Psoas muscle (tissue), 8 donors: ENCODE data around the gene ORC3. TPM values are rescaled to one million over a fixed set of nuclear protein-coding genes. Genes with fewer than 3 reads are reported as not detected.

Experiments
- ATAC-seq, 4 donors: fragments of 200-7000 bp; cut with Tn5 transposase; one replicate each; pipeline ENCODE4 v1.9.1; 2020; ENCODE audit warnings: moderate library complexity in 3 of 4, mild to moderate bottlenecking in 2 of 4
- DNase-seq, 2 donors: peaks; one replicate each; pipeline ENCODE4 v3.0.0-alpha.2; 2020
- H3K27ac ChIP-seq: fragments of 200-600 bp; one replicate; pipeline ENCODE4 v1.8.0; 2022
- H3K27me3 ChIP-seq, 3 donors: fragments of 200-600 bp in 1 of 3; one replicate each; pipeline versions ENCODE4 v1.6.1 to v1.8.0; 2013 to 2022; ENCODE audit warnings: low read length in 2 of 3, mild to moderate bottlenecking in 2 of 3, moderate library complexity in 1 of 3; ENCODE audit not compliant: insufficient read depth in 3 of 3
- H3K36me3 ChIP-seq, 2 donors: fragments of 200-600 bp in 1 of 2; one replicate each; pipeline versions ENCODE4 v1.6.1 to v1.8.0; 2013 to 2022; ENCODE audit warnings: low read depth in 1 of 2, mild to moderate bottlenecking in 1 of 2, moderate library complexity in 1 of 2; ENCODE audit not compliant: insufficient read depth in 1 of 2
- H3K4me1 ChIP-seq: fragments of 200-600 bp; one replicate; pipeline ENCODE4 v1.8.0; 2022
- H3K4me3 ChIP-seq: fragments of 200-600 bp; one replicate; pipeline ENCODE4 v1.8.0; 2022; ENCODE audit warnings: mild to moderate bottlenecking
- H3K9me3 ChIP-seq: fragments of 200-600 bp; one replicate; pipeline ENCODE4 v1.8.0; 2022
- WGBS, 3 donors: extraction: QIAGEN DNeasy Blood & Tissue Kit; methylation state at CpG; one replicate each; pipeline versions ENCODE4 v1.1.6 to v1.1.7; 2013; 5-methylcytosine and 5-hydroxymethylcytosine counted together
- intact Hi-C, 2 donors: fragments of 100-400 bp; cut with DNase I; formaldehyde crosslinking; loops; one replicate each; pipeline versions ENCODE4 v1.11.0 to v1.14.2; 2022
- polyA plus RNA-seq, 3 donors: library from polyadenylated mRNA; stranded (reverse); fragments of 200-250 nt; gene quantifications; one replicate each; pipeline ENCODE4 v1.2.3, GENCODE V29; 2013
- total RNA-seq, 4 donors: library from RNA; stranded (reverse); fragmentation: NEBNext Ultra II Directional in 2 of 4; extraction: Animal tissue kit (Norgen Biotek cat#: 25700) in 2 of 4; gene quantifications; one replicate each; pipeline versions ENCODE4 v1.2.1 to v1.2.4, GENCODE V29; 2021 to 2023
- TF ChIP-seq, protein P1 (sequence below): fragments of 200-600 bp; IDR thresholded peaks from one replicate; pipeline ENCODE4 v1.8.0; 2022; ENCODE audit warnings: antibody characterized with exemption
- donor health status: healthy with polysubstance abuse.
- donor health status: DM: no; HTN: no; CAD: no; lungs with moderate emphysema.
- donor health status: Bipolar disorder and iron deficiency.
- donor health status: healthy.
- donor health status: DM: yes; HTN: yes; CAD: no.
- donor health status: DM: no; HTN: no; CAD: no.
- donor health status: DM: no; HTN: no; CAD: no.
- donor health status: DM: yes; HTN: yes; CAD: no.

Gene ORC3
- total and polyA plus RNA-seq, 7 donors: 14.5 to 44.0 (median 19.6) TPM

DNA sequence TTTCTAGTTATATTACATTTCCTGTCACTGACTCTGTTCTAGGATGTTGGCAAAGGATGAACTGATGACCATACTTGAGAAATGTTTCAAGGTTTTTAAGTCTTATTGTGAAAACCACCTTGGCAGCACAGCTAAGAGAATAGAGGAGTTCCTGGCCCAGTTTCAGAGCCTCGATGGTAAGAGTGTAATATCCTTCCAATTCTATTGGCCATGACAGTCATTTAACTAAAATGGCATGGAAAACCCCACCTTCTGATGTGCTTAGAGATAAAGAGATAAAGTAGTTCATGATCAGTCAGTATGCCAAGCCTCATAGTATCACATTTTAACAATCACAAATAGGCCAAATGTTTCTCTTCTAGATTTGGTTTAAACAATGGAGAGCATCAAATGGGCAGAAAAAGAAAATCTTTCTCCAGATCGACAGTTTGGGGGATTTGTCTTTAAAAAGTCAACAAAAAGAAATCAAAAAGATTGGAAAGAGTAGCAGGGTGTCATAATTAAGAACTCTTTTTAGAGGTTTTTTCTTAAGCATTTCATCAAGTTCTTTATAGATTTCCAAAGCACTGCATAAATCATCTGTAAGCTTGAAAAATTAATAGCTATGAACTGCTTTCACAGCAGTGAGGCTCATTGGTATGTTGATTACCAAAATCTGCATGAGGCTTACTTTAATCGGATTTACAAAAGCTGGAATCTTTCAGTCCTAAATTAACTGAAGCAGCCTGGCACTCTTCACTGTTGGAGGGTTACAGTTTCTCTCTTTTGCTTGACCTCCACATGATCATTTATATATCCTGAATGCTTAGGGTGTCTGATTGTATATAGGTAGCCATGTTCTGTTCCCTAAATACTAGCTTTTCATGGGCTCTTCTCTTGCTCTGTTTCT is 63.4 kb downstream of the ORC3 start:
- Histone ChIP-seq H3K27me3 (no peaks in the 10 kb centered on the region), H3K27ac (no peak overlapping the region), H3K4me1 (peaks cover under 1% of the 10 kb centered on the region), H3K4me3 (no peak overlapping the region), H3K9me3 (no peaks in the 10 kb centered on the region), H3K36me3 (peaks cover 0 to 42% of the 10 kb centered on the region in 2 donors)
- intact Hi-C loops: no loop called here
- DNase-seq (no peak), ATAC-seq (no peak)
- 58 to 71% (median 63%) methylated on average over 3 of the region's 3 CpGs for WGBS, 3 donors
- TF ChIP-seq, protein P1, sequence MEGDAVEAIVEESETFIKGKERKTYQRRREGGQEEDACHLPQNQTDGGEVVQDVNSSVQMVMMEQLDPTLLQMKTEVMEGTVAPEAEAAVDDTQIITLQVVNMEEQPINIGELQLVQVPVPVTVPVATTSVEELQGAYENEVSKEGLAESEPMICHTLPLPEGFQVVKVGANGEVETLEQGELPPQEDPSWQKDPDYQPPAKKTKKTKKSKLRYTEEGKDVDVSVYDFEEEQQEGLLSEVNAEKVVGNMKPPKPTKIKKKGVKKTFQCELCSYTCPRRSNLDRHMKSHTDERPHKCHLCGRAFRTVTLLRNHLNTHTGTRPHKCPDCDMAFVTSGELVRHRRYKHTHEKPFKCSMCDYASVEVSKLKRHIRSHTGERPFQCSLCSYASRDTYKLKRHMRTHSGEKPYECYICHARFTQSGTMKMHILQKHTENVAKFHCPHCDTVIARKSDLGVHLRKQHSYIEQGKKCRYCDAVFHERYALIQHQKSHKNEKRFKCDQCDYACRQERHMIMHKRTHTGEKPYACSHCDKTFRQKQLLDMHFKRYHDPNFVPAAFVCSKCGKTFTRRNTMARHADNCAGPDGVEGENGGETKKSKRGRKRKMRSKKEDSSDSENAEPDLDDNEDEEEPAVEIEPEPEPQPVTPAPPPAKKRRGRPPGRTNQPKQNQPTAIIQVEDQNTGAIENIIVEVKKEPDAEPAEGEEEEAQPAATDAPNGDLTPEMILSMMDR: no peak

DNA sequence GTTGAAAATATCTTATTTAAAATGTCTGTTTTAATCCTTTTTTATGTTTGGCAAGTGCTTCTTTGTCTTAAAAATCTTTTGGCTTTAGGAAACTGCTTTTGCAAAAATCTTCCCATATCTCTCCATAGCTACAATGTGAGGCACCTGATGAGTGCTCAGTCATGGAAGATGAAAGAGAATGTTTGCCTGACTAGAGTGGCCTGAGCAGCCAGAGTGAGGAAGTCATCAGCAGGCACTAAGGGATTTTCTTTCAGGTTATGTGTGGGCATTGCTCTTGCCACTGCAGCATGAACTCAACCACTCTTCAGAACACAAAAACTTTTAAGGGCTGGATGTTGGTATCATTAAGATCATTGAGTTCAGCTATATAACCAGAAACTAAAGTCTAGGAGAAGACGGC is 64.2 kb downstream of the ORC3 start:
- intact Hi-C loops: no loop called here
- no peak overlapping the region for H3K4me3 ChIP-seq
- no peak overlapping the region for H3K27ac ChIP-seq
- H3K4me1 ChIP-seq: peaks cover 8% of the 10 kb centered on the region
- DNase-seq: no peak
- H3K27me3 ChIP-seq: no peaks in the 10 kb centered on the region
- no peak for ATAC-seq
- H3K36me3 ChIP-seq: peaks cover 0 to 42% of the 10 kb centered on the region in 2 donors
- WGBS, 3 donors: 91 to 100% (median 100%) methylated on average over 1 of the region's 1 CpG
- TF ChIP-seq, protein P1: no peak
- H3K9me3 ChIP-seq: no peaks in the 10 kb centered on the region

DNA sequence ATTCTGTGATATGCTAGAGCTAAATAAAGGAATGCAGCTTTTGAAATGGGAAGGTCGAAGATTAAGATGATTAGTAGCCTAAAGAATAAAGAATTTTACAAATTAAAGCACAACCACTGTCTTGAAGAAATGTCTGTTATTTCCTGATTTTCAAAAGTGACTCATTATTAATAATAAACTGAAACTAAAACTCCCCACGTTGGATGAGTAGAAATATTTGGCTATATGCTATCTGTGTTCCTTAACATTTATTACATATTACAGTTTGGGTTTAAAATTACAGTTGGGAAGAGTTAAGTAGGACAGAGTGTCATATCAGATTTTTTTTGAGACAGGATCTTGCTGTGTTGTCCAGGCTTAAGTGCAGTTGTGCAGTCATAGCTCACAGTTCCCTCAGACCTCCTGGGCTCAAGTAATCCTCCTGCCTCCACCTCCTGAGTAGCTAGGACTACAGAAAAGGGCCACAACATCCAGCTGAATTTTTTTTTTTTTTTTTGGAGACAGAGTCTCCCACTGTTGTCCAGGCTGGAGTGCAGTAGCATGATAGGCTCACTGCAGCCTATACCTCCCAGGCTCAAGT is 65.0 kb downstream of the ORC3 start:
- TF ChIP-seq, protein P1: no peak
- 69 to 89% (median 74%) methylated on average over 2 of the region's 2 CpGs for WGBS, 3 donors
- Histone ChIP-seq H3K27ac (no peak overlapping the region), H3K27me3 (no peaks in the 10 kb centered on the region), H3K9me3 (no peaks in the 10 kb centered on the region), H3K4me3 (no peak overlapping the region), H3K4me1 (peaks cover 14% of the 10 kb centered on the region), H3K36me3 (peaks cover 0 to 42% of the 10 kb centered on the region in 2 donors)
- ATAC-seq (no peak), DNase-seq (no peak)
- intact Hi-C loops: no loop called here

DNA sequence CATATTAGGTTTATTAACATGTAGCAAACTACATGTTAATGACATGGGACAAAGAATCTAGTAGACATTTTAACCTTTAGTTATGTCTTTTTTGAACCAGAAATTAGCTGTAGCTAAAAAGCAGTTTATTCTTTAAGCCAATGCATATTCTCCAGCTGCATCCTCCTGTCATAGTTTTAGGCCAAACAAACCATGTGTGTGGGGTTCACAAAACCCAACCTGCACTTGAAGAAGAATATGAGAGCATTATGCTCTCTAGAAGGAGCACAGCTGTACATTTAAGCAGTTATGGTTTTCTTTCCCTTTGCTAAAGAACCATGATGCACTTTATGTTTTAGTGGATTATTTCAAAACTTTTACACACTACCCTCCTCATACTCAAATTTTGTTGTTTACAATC is 65.9 kb downstream of the ORC3 start:
- ATAC-seq (no peak), DNase-seq (no peak)
- TF ChIP-seq, protein P1: no peak
- Histone ChIP-seq H3K36me3 (peaks cover 0 to 42% of the 10 kb centered on the region in 2 donors), H3K27me3 (no peaks in the 10 kb centered on the region), H3K9me3 (no peaks in the 10 kb centered on the region), H3K27ac (no peak overlapping the region), H3K4me3 (no peak overlapping the region), H3K4me1 (peaks cover 22% of the 10 kb centered on the region)
- intact Hi-C loops: no loop called here
